ENCODE measurements around the gene OR10A3.

Gene OR10A3

DNA sequence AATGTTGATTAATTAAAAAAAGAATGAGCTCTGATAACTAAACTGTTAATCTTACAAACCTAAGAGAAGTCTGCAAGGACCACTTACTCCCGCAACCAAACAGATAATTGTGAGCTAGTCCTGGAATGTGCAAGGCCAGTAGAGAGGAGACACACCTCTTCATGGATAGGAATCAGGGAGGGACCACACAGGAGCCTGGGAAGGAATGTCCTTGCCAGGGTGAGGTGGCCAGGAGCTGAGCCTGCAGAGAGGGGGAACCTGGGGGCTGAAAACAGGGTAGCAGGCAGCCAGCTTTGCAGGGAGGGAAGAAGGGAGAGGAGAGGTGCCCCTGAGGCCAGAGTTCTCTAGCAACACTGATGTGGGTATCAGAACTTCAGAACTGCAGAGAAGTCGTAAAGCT, 33.2 kb upstream of the OR10A3 start:
- no peak for TF ChIP-seq ZFX (IDR thresholded peaks at IDR 0.05)
- TF ChIP-seq, protein P1, sequence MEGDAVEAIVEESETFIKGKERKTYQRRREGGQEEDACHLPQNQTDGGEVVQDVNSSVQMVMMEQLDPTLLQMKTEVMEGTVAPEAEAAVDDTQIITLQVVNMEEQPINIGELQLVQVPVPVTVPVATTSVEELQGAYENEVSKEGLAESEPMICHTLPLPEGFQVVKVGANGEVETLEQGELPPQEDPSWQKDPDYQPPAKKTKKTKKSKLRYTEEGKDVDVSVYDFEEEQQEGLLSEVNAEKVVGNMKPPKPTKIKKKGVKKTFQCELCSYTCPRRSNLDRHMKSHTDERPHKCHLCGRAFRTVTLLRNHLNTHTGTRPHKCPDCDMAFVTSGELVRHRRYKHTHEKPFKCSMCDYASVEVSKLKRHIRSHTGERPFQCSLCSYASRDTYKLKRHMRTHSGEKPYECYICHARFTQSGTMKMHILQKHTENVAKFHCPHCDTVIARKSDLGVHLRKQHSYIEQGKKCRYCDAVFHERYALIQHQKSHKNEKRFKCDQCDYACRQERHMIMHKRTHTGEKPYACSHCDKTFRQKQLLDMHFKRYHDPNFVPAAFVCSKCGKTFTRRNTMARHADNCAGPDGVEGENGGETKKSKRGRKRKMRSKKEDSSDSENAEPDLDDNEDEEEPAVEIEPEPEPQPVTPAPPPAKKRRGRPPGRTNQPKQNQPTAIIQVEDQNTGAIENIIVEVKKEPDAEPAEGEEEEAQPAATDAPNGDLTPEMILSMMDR (conservative IDR thresholded peaks at IDR 0.05), result no peak
- H3K27ac ChIP-seq, result no peak overlapping the region

DNA sequence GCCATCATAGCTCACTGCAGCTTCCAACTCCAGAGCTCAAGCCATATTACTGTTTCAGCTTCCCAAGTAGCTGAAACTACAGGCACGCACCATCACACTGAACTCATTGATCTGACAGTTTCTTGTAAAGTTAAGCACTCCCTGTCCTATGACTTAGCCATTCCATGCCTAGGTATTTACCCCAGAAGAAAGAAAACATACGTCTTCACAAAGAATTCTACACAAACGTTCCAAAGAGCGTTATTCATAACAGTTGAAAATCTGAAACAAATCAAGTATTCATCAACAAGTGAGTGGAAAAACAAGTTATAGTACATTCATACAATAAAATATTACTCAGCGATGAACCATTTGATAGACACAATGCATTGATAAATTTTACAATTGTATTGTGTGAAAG, 31.5 kb upstream of the OR10A3 start:
- H3K27ac ChIP-seq, result no peak overlapping the region
- TF ChIP-seq, protein P1 (conservative IDR thresholded peaks at IDR 0.05), result no peak
- no peak for TF ChIP-seq ZFX (IDR thresholded peaks at IDR 0.05)

DNA sequence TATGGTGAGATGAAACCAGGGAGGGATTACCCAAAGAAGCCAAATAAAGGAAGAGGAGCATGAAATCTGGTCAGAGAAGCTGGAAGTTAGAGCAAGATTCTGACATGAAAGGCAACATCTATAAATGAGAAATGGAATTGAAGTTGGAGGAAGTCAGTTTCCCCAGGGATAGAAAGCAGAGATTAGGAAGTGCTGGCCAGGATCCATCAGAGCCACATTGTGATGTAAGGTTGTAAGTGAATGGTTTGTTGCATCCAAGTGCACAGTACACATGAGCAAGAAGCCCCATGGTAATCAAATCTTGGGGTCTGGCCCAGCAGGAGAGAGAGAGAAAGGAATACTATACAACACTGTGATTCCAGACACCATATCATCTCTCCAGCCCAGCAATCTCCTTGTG, 30.3 kb upstream of the OR10A3 start:
- TF ChIP-seq ZFX (IDR thresholded peaks at IDR 0.05), result no peak
- H3K27ac ChIP-seq, result no peak overlapping the region

- no peak for TF ChIP-seq ZFX (IDR thresholded peaks at IDR 0.05)
- TF ChIP-seq, protein P1 (conservative IDR thresholded peaks at IDR 0.05), result no peak
- H3K27ac ChIP-seq, result no peak overlapping the region
Measured at GRCh38 chr11:7969756-7970646, 28.5 kb upstream of the OR10A3 start.

GRCh38 chr11:7968686-7969085, 27.2 kb upstream of the OR10A3 start:
- no peak overlapping the region for H3K27ac ChIP-seq
- TF ChIP-seq ZFX (IDR thresholded peaks at IDR 0.05), result no peak
- TF ChIP-seq, protein P1 (conservative IDR thresholded peaks at IDR 0.05), result no peak

GRCh38 chr11:7967826-7968225, 26.3 kb upstream of the OR10A3 start:
- TF ChIP-seq, protein P1 (conservative IDR thresholded peaks at IDR 0.05), result no peak
- no peak for TF ChIP-seq ZFX (IDR thresholded peaks at IDR 0.05)
- H3K27ac ChIP-seq, result no peak overlapping the region

DNA sequence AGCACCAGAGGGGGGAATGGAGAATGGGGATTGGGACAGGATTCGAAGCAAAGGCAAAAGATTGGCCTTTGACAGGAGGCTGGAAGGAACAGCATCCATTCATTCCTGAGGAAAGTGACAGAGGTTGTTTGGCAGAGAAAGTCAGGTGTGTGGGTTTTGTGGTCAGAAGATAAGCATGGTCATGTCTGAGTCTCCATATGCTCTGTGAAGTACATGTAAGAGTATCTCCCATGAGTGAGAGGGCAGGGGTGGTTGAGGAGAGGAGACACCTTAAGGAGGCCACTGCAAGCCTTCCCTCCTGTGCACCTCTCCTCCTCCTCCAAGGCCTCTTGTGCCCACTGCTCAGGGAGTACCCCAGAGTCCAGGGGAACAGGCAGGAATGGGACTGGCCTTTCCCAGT, 25.6 kb upstream of the OR10A3 start:
- no peak overlapping the region for H3K27ac ChIP-seq
- TF ChIP-seq ZFX (IDR thresholded peaks at IDR 0.05), result no peak
- TF ChIP-seq, protein P1 (conservative IDR thresholded peaks at IDR 0.05), result no peak

DNA sequence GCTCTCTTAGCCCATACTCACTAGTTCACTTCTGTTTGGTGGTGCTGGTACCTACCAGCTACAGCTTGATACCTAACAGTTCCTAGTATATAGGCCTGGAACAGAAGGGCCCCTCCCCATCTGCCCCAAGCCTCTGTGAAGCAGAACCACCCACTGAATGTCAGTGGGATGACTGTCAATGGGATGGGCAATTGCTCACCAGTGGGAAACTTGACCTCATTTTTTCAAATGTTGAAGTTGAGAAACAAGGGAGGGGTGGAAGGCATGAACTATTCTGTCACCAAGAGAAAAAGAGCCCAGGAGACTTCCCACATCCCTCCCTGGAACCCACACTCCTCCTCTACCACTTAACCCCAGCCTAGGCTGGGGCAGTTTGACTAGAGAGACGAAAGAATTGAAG, 23.9 kb upstream of the OR10A3 start, which contains the start of gene NLRP10:
Gene NLRP10 (minus strand): TSS at position 62 of the 400 bp plus-strand sequence. CDS start 1,952 bp downstream, outside the sequence.
- TF ChIP-seq, protein P1 (conservative IDR thresholded peaks at IDR 0.05), result no peak
- no peak for TF ChIP-seq ZFX (IDR thresholded peaks at IDR 0.05)
- no peak within 1 kb of the TSS for H3K27ac ChIP-seq

Measured in C4-2B (cell line).